H9 (cell line): ENCODE measurements around the gene IMMP2L. TPM values are rescaled to one million over a fixed set of nuclear protein-coding genes. Genes with fewer than 3 reads are reported as not detected.

ENCODE experiments used
- DNase-seq: peaks from one replicate; pipeline ENCODE4 v3.0.0-alpha.2; 2017
- H2AFZ ChIP-seq: one replicate; pipeline ENCODE4 v1.6.1; 2013; ENCODE audit warnings: mild to moderate bottlenecking, low read length, control low read depth, moderate library complexity
- H2AK5ac ChIP-seq: 2 replicates; pipeline ENCODE4 v1.6.1; 2013; ENCODE audit warnings: low read length, control low read depth, mixed read lengths; ENCODE audit not compliant: insufficient read length
- H2BK120ac ChIP-seq: one replicate; pipeline ENCODE4 v1.6.1; 2013; ENCODE audit warnings: low read depth, mild to moderate bottlenecking, low read length, control low read depth, inconsistent platforms; ENCODE audit not compliant: poor library complexity, severe bottlenecking
- H2BK12ac ChIP-seq: 2 replicates; pipeline ENCODE4 v1.6.1; 2013; ENCODE audit warnings: low read length, control low read depth, mixed read lengths, low read depth; ENCODE audit not compliant: insufficient read length
- H2BK15ac ChIP-seq: 2 replicates; pipeline ENCODE4 v1.6.1; 2013; ENCODE audit warnings: low read depth, low read length, control low read depth
- H2BK20ac ChIP-seq: one replicate; pipeline ENCODE4 v1.6.1; 2013; ENCODE audit warnings: low read depth, mild to moderate bottlenecking, low read length, control low read depth, inconsistent platforms; ENCODE audit not compliant: poor library complexity, severe bottlenecking
- H2BK5ac ChIP-seq: 2 replicates; pipeline ENCODE4 v1.6.1; 2013; ENCODE audit warnings: low read length, control low read depth, mixed read lengths; ENCODE audit not compliant: insufficient read length
- H3K14ac ChIP-seq: 2 replicates; pipeline ENCODE4 v1.6.1; 2013; ENCODE audit warnings: low read length, control low read depth; ENCODE audit not compliant: insufficient read depth
- H3K18ac ChIP-seq: 2 replicates; pipeline ENCODE4 v1.6.1; 2013; ENCODE audit warnings: low read depth, mild to moderate bottlenecking, mixed read lengths, low read length, control low read depth; ENCODE audit not compliant: insufficient read length
- H3K23ac ChIP-seq: 2 replicates; pipeline ENCODE4 v1.6.1; 2013; ENCODE audit warnings: low read length, control low read depth, mixed read lengths, low read depth; ENCODE audit not compliant: insufficient read length
- H3K23me2 ChIP-seq: 2 replicates; pipeline ENCODE4 v1.6.1; 2013; ENCODE audit warnings: low read depth, mild to moderate bottlenecking, mixed read lengths, low read length, control low read depth; ENCODE audit not compliant: insufficient read length, poor library complexity, severe bottlenecking
- H3K27ac ChIP-seq: 2 replicates; pipeline ENCODE4 v1.5.1; 2013; ENCODE audit warnings: low read length, control low read depth, mixed read lengths, low read depth; ENCODE audit not compliant: insufficient read length
- H3K27me3 ChIP-seq: 2 replicates; pipeline ENCODE4 v1.6.1; 2013; ENCODE audit warnings: low read length, control low read depth, inconsistent platforms; ENCODE audit not compliant: insufficient read depth
- H3K4ac ChIP-seq: 2 replicates; pipeline ENCODE4 v1.6.1; 2013; ENCODE audit warnings: low read depth, mild to moderate bottlenecking, control low read depth, inconsistent platforms, low read length, moderate library complexity
- H3K4me1 ChIP-seq: 2 replicates; pipeline ENCODE4 v1.6.1; 2013; ENCODE audit warnings: low read length, control low read depth, inconsistent platforms; ENCODE audit not compliant: insufficient read depth
- H3K4me2 ChIP-seq: 2 replicates; pipeline ENCODE4 v1.6.1; 2013; ENCODE audit warnings: low read length, control low read depth, mixed read lengths; ENCODE audit not compliant: insufficient read length, insufficient read depth
- H3K56ac ChIP-seq: 2 replicates; pipeline ENCODE4 v1.6.1; 2013; ENCODE audit warnings: low read depth, mild to moderate bottlenecking, mixed read lengths, low read length, control low read depth; ENCODE audit not compliant: insufficient read length
- H3K79me1 ChIP-seq: 2 replicates; pipeline ENCODE4 v1.6.1; 2013; ENCODE audit warnings: low read depth, mild to moderate bottlenecking, moderate library complexity, low read length, control low read depth, inconsistent platforms; ENCODE audit not compliant: insufficient read depth, poor library complexity, severe bottlenecking
- H3K79me2 ChIP-seq: 2 replicates; pipeline ENCODE4 v1.6.1; 2013; ENCODE audit warnings: low read length, control low read depth, inconsistent platforms; ENCODE audit not compliant: insufficient read depth
- H3K9ac ChIP-seq: 2 replicates; pipeline ENCODE4 v1.6.1; 2013; ENCODE audit warnings: low read length, control low read depth, mixed read lengths; ENCODE audit not compliant: insufficient read length; ENCODE audit errors: extremely low read depth
- H3K9me3 ChIP-seq: one replicate; pipeline ENCODE4 v1.6.1; 2013; ENCODE audit warnings: low read depth, low read length, inconsistent platforms; ENCODE audit not compliant: control insufficient read depth
- H3T11ph ChIP-seq: one replicate; pipeline ENCODE4 v1.6.1; 2013; ENCODE audit warnings: mild to moderate bottlenecking, low read length, control low read depth, inconsistent platforms
- H4K20me1 ChIP-seq: one replicate; pipeline ENCODE4 v1.6.1; 2013; ENCODE audit not compliant: control insufficient read depth, insufficient read length, insufficient read depth
- H4K5ac ChIP-seq: 2 replicates; pipeline ENCODE4 v1.6.1; 2013; ENCODE audit warnings: low read depth, mild to moderate bottlenecking, mixed read lengths, low read length, control low read depth; ENCODE audit not compliant: insufficient read length
- H4K8ac ChIP-seq: replicated peaks from 2 replicates; pipeline ENCODE4 v1.6.1; 2013; ENCODE audit warnings: low read length, control low read depth, mixed read lengths, low read depth; ENCODE audit not compliant: insufficient read length
- H4K91ac ChIP-seq: 2 replicates; pipeline ENCODE4 v1.6.1; 2013; ENCODE audit warnings: low read depth, mild to moderate bottlenecking, moderate library complexity, mixed read lengths, low read length, control low read depth; ENCODE audit not compliant: insufficient read length
- H3K27ac Mint-ChIP-seq, 3 experiments: 2 replicates in 2 of 3; 3 replicates in 1 of 3; pipeline ENCODE4 v1.8.0; 2020 to 2021; ENCODE audit warnings: mixed read lengths in 3 of 3, mild to moderate bottlenecking in 1 of 3, moderate library complexity in 1 of 3
- H3K27me3 Mint-ChIP-seq: 2 replicates; pipeline ENCODE4 v1.8.0; 2021; ENCODE audit warnings: low read depth, mild to moderate bottlenecking, moderate library complexity, mixed read lengths
- H3K36me3 Mint-ChIP-seq, 3 experiments: 2 replicates in 2 of 3; 3 replicates in 1 of 3; pipeline ENCODE4 v1.8.0; 2020 to 2021; ENCODE audit warnings: low read depth in 3 of 3, mixed read lengths in 3 of 3; ENCODE audit not compliant: insufficient read depth in 1 of 3
- H3K4me1 Mint-ChIP-seq, 2 experiments: 2 replicates each; pipeline ENCODE4 v1.8.0; 2020; ENCODE audit warnings: mixed read lengths in 2 of 2
- H3K4me3 Mint-ChIP-seq, 2 experiments: 2 replicates in 1 of 2; 3 replicates in 1 of 2; pipeline ENCODE4 v1.8.0; 2020 to 2021; ENCODE audit warnings: mild to moderate bottlenecking in 2 of 2, mixed read lengths in 2 of 2, moderate library complexity in 1 of 2
- H3K9me3 Mint-ChIP-seq, 2 experiments: 2 replicates in 1 of 2; 3 replicates in 1 of 2; pipeline ENCODE4 v1.8.0; 2020; ENCODE audit warnings: mild to moderate bottlenecking in 2 of 2, mixed read lengths in 2 of 2, moderate library complexity in 1 of 2
- CTCF ChIP-seq: fragments of 200-600 bp; sonication (generic); conservative IDR thresholded peaks from 3 replicates; pipeline ENCODE4 v1.8.0; 2021; ENCODE audit warnings: antibody characterized with exemption, mild to moderate bottlenecking
- WGBS: extraction: QIAGEN DNeasy Blood & Tissue Kit; methylation state at CpG from one replicate; pipeline ENCODE4 v1.1.7; 2013; ENCODE audit warnings: missing lambda C conversion rate, low lambda C conversion rate, mixed read lengths; ENCODE audit not compliant: insufficient read length; ENCODE audit errors: extremely low coverage; 5-methylcytosine and 5-hydroxymethylcytosine counted together
- total RNA-seq: library from RNA; stranded (reverse); gene quantifications from 2 replicates; pipeline ENCODE4 v1.2.1, GENCODE V29; 2021

The IMMP2L gene
- total RNA-seq, 1 experiment from 2014 or later: 14.7 TPM

GRCh38 chr7:111498391-111499007 is 63.8 kb downstream of the IMMP2L start:
- no peak overlapping the region for H4K5ac ChIP-seq
- H4K91ac ChIP-seq: no peak overlapping the region
- H2BK120ac ChIP-seq: no peak overlapping the region
- H4K8ac ChIP-seq: no peak overlapping the region
- no peak overlapping the region for H3K23ac ChIP-seq
- no peak for DNase-seq
- H3K18ac ChIP-seq: no peak overlapping the region
- H3K79me2 ChIP-seq: no peaks in the 10 kb centered on the region
- H3K79me1 ChIP-seq: no peaks in the 10 kb centered on the region
- H3K27me3 Mint-ChIP-seq: no peaks in the 10 kb centered on the region; the same call in 1 of the 2 replicates
- TF ChIP-seq CTCF: no peak
- H3K4me2 ChIP-seq: no peak overlapping the region
- H3K9ac ChIP-seq: no peak overlapping the region
- H3K9me3 Mint-ChIP-seq: peaks cover 31 to 32% of the 10 kb centered on the region in 2 experiments
- no peak overlapping the region for H3K27ac Mint-ChIP-seq
- no peaks in the 10 kb centered on the region for H3K23me2 ChIP-seq
- no peak overlapping the region for H2BK15ac ChIP-seq
- H2BK12ac ChIP-seq: no peak overlapping the region
- no peaks in the 10 kb centered on the region for H3K27me3 ChIP-seq
- no peak overlapping the region for H2AK5ac ChIP-seq
- H3K9me3 ChIP-seq: no peaks in the 10 kb centered on the region
- no peak overlapping the region for H3K27ac ChIP-seq
- H3K4me1 ChIP-seq: no peaks in the 10 kb centered on the region
- no peak overlapping the region for H3K56ac ChIP-seq
- H2BK20ac ChIP-seq: no peak overlapping the region
- H3K4ac ChIP-seq: no peak overlapping the region
- no peak overlapping the region for H2AFZ ChIP-seq
- H3K4me1 Mint-ChIP-seq: no peaks in the 10 kb centered on the region
- H3K14ac ChIP-seq: no peak overlapping the region
- no CpG with 5 or more reads among the region's 2 CpGs for WGBS
- no peak overlapping the region for H3K4me3 Mint-ChIP-seq
- peaks cover 18 to 31% (median 24%) of the 10 kb centered on the region in 3 experiments for H3K36me3 Mint-ChIP-seq
- H3T11ph ChIP-seq: no peak overlapping the region
- no peak overlapping the region for H2BK5ac ChIP-seq
- no peaks in the 10 kb centered on the region for H4K20me1 ChIP-seq
